IMR-90 (cell line): Measurements from ENCODE around the gene COA5. TPM values are rescaled to one million over a fixed set of nuclear protein-coding genes. Genes with fewer than 3 reads are reported as not detected.

Experiments used
- ATAC-seq: fragments of 200-7000 bp; cut with Tn5 transposase; 2 replicates; pipeline ENCODE4 v1.9.1; 2020; ENCODE audit warnings: low read depth, mild to moderate bottlenecking, moderate library complexity
- BruUV-seq: library from RNA; stranded (reverse); fragments of 400-500 nt; replicated peaks from 2 replicates; lab custom pipeline; 2021; lab: Mats Ljungman, UMichigan
- CTCF ChIA-PET: fragments of 300-600 bp; formaldehyde crosslinking; extraction: SDS; loops from one replicate; lab custom pipeline; 2021; ENCODE audit warnings: antibody characterized with exemption; lab: Yijun Ruan, JAX
- POLR2A ChIA-PET: fragments of 300-600 bp; sonication (Branson Sonifier 250); formaldehyde crosslinking; loops from one replicate; lab custom pipeline; 2022; ENCODE audit warnings: antibody characterized with exemption; ENCODE audit not compliant: unreplicated experiment; lab: Charles Lee
- DNase-seq: peaks from one replicate; pipeline ENCODE4 v3.0.0; 2013
- H2AFZ ChIP-seq: replicated peaks from 2 replicates; pipeline ENCODE3; 2013; ENCODE audit warnings: low read length, mild to moderate bottlenecking; ENCODE audit not compliant: poor library complexity
- H2AK5ac ChIP-seq: 2 replicates; pipeline ENCODE4 v1.6.1; 2013; ENCODE audit warnings: low read depth, low read length, inconsistent platforms
- H2AK9ac ChIP-seq: replicated peaks from 2 replicates; pipeline ENCODE3; 2013; ENCODE audit warnings: mild to moderate bottlenecking, low read depth, low read length, moderate library complexity; ENCODE audit not compliant: poor library complexity
- H2BK120ac ChIP-seq: 2 replicates; pipeline ENCODE4 v1.6.1; 2013; ENCODE audit warnings: low read depth, low read length, inconsistent platforms
- H2BK15ac ChIP-seq: 3 replicates; pipeline ENCODE4 v1.6.1; 2013; ENCODE audit warnings: low read depth, low read length, inconsistent platforms
- H2BK20ac ChIP-seq: 2 replicates; pipeline ENCODE4 v1.6.1; 2013; ENCODE audit warnings: low read depth, mild to moderate bottlenecking, inconsistent platforms, low read length, moderate library complexity
- H2BK5ac ChIP-seq: 2 replicates; pipeline ENCODE4 v1.6.1; 2013; ENCODE audit warnings: mild to moderate bottlenecking, low read depth, low read length, inconsistent platforms; ENCODE audit not compliant: poor library complexity, severe bottlenecking
- H3K14ac ChIP-seq: replicated peaks from 2 replicates; pipeline ENCODE4 v1.6.1; 2013; ENCODE audit warnings: low read depth, low read length, inconsistent platforms
- H3K18ac ChIP-seq: 2 replicates; pipeline ENCODE4 v1.6.1; 2013; ENCODE audit warnings: low read depth, low read length, control low read depth
- H3K23ac ChIP-seq: 2 replicates; pipeline ENCODE4 v1.6.1; 2013; ENCODE audit warnings: low read depth, low read length, inconsistent platforms
- H3K27ac ChIP-seq: 2 replicates; pipeline ENCODE4 v1.5.1; 2013; ENCODE audit warnings: mild to moderate bottlenecking, control low read depth, low read length; ENCODE audit not compliant: insufficient read depth
- H3K27me3 ChIP-seq: 2 replicates; pipeline ENCODE4 v1.6.1; 2013; ENCODE audit warnings: low read length; ENCODE audit not compliant: control insufficient read depth, insufficient read depth
- H3K36me3 ChIP-seq: 2 replicates; pipeline ENCODE4 v1.6.1; 2013; ENCODE audit warnings: low read length, mixed read lengths; ENCODE audit not compliant: control insufficient read depth, insufficient read depth
- H3K4ac ChIP-seq: 2 replicates; pipeline ENCODE4 v1.6.1; 2013; ENCODE audit warnings: low read depth, low read length, inconsistent platforms
- H3K4me1 ChIP-seq: 2 replicates; pipeline ENCODE4 v1.6.1; 2013; ENCODE audit warnings: low read length, mixed read lengths; ENCODE audit not compliant: control insufficient read depth, insufficient read depth
- H3K4me2 ChIP-seq: 2 replicates; pipeline ENCODE4 v1.6.1; 2013; ENCODE audit warnings: low read depth, mild to moderate bottlenecking, control low read depth, low read length, moderate library complexity
- H3K4me3 ChIP-seq: 2 replicates; pipeline ENCODE4 v1.5.1; 2013; ENCODE audit warnings: low read depth, mild to moderate bottlenecking, control low read depth, low read length, moderate library complexity; ENCODE audit not compliant: insufficient read depth
- H3K56ac ChIP-seq: 2 replicates; pipeline ENCODE4 v1.6.1; 2013; ENCODE audit warnings: low read length, inconsistent platforms; ENCODE audit not compliant: insufficient read depth; ENCODE audit errors: extremely low read depth
- H3K79me1 ChIP-seq, 2 experiments: 2 replicates each; pipeline ENCODE4 v1.6.1; 2013; ENCODE audit warnings: low read length in 2 of 2, inconsistent platforms in 1 of 2, low read depth in 1 of 2
- H3K9ac ChIP-seq: 2 replicates; pipeline ENCODE4 v1.6.1; 2013; ENCODE audit warnings: low read depth, low read length, control low read depth
- H3K9me1 ChIP-seq: 2 replicates; pipeline ENCODE4 v1.6.1; 2013; ENCODE audit warnings: low read length, inconsistent platforms; ENCODE audit not compliant: insufficient read depth
- H3K9me3 ChIP-seq: 2 replicates; pipeline ENCODE4 v1.6.1; 2013; ENCODE audit warnings: low read length; ENCODE audit not compliant: control insufficient read depth, insufficient read depth
- H4K20me1 ChIP-seq: 2 replicates; pipeline ENCODE4 v1.6.1; 2013; ENCODE audit warnings: low read length, inconsistent platforms; ENCODE audit not compliant: insufficient read depth
- H4K5ac ChIP-seq: 2 replicates; pipeline ENCODE4 v1.6.1; 2013; ENCODE audit warnings: mild to moderate bottlenecking, low read depth, low read length, control low read depth
- H4K8ac ChIP-seq, 2 experiments: 2 replicates each; pipeline ENCODE4 v1.6.1; 2013; ENCODE audit warnings: low read depth in 2 of 2, low read length in 2 of 2, control low read depth in 1 of 2, inconsistent platforms in 1 of 2
- H4K91ac ChIP-seq: 2 replicates; pipeline ENCODE4 v1.6.1; 2013; ENCODE audit warnings: low read depth, low read length, inconsistent platforms; ENCODE audit not compliant: insufficient read depth
- CEBPB ChIP-seq: IDR thresholded peaks from 2 replicates; pipeline ENCODE4 v1.6.1; 2012; ENCODE audit warnings: low read depth, low read length, improper control_type of control experiment
- CHD1 ChIP-seq: IDR thresholded peaks from 2 replicates; pipeline ENCODE4 v1.6.1; 2012; ENCODE audit warnings: low read depth, low read length, improper control_type of control experiment
- FOS ChIP-seq: fragments of 150-350 bp; IDR thresholded peaks from 2 replicates; pipeline ENCODE4 v1.6.1; 2016; ENCODE audit warnings: low read depth, low read length
- MAFK ChIP-seq: IDR thresholded peaks from 2 replicates; pipeline ENCODE4 v1.6.1; 2012; ENCODE audit warnings: low read depth, low read length, improper control_type of control experiment
- MAZ ChIP-seq: IDR thresholded peaks from 2 replicates; pipeline ENCODE4 v1.6.1; 2012; ENCODE audit warnings: low read depth, mild to moderate bottlenecking, low read length, improper control_type of control experiment, moderate library complexity, borderline replicate concordance
- RAD21 ChIP-seq: IDR thresholded peaks from 2 replicates; pipeline ENCODE4 v1.6.1; 2012; ENCODE audit warnings: low read length, improper control_type of control experiment
- RCOR1 ChIP-seq: IDR thresholded peaks from 2 replicates; pipeline ENCODE4 v1.6.1; 2012; ENCODE audit warnings: mild to moderate bottlenecking, low read length, improper control_type of control experiment; ENCODE audit not compliant: insufficient replicate concordance
- RFX5 ChIP-seq: IDR thresholded peaks from 2 replicates; pipeline ENCODE4 v1.8.0; 2012; ENCODE audit warnings: low read depth, mild to moderate bottlenecking, low read length, moderate library complexity
- SMC3 ChIP-seq: fragments of 150-350 bp; IDR thresholded peaks from 2 replicates; pipeline ENCODE4 v1.6.1; 2016; ENCODE audit warnings: low read depth, mild to moderate bottlenecking, antibody characterized with exemption, low read length, moderate library complexity
- WGBS, 2 experiments: methylation state at CpG; one replicate each; pipeline versions ENCODE4 v1.1.5 to v1.1.7; 2013; ENCODE audit warnings: missing lambda C conversion rate in 2 of 2; ENCODE audit not compliant: insufficient read length in 1 of 2; ENCODE audit errors: extremely low coverage in 2 of 2; 5-methylcytosine and 5-hydroxymethylcytosine counted together
- dilution Hi-C: fragments of 300-500 bp; cut with HindIII; formaldehyde crosslinking; loops from one replicate; pipeline ENCODE4 v1.14.3; 2018; ENCODE audit warnings: low sequenced_read_pairs; ENCODE audit not compliant: unreplicated experiment
- in situ Hi-C: fragments of 300-500 bp; cut with MboI; formaldehyde crosslinking; loops from 3 replicates; pipeline ENCODE4 v1.14.3; 2019; ENCODE audit warnings: low sequenced_read_pairs, inconsistent platforms, mixed read lengths
- intact Hi-C: fragments of 100-400 bp; cut with micrococcal nuclease; formaldehyde crosslinking; loops from 2 replicates; pipeline ENCODE4 v1.10.0; 2022
- polyA plus RNA-seq, 3 experiments: library from polyadenylated mRNA; depleted of rRNA; stranded (reverse); fragments of >200 nt; gene quantifications; 2 replicates each; pipeline ENCODE4 v1.2.3, GENCODE V29; 2012; ENCODE audit warnings: low replicate concordance in 1 of 3
- total RNA-seq: library from RNA; depleted of rRNA; stranded (reverse); fragments of >200 nt; gene quantifications from 2 replicates; pipeline ENCODE4 v1.2.3, GENCODE V29; 2012
- TF ChIP-seq, protein P1 (sequence below): fragments of 150-350 bp; IDR thresholded peaks from 2 replicates; pipeline ENCODE4 v1.6.1; 2016; ENCODE audit warnings: low read depth, mild to moderate bottlenecking, low read length, moderate library complexity, borderline replicate concordance
- TF ChIP-seq, protein P2 (sequence below): conservative IDR thresholded peaks from 2 replicates; pipeline ENCODE4 v1.5.1; 2012; ENCODE audit warnings: mild to moderate bottlenecking, low read depth, low read length, improper control_type of control experiment

Gene COA5
- total and polyA plus RNA-seq, 2 of the 4 experiments (the other 2 are of a cell fraction) = 8.4 to 14.2 TPM

DNA sequence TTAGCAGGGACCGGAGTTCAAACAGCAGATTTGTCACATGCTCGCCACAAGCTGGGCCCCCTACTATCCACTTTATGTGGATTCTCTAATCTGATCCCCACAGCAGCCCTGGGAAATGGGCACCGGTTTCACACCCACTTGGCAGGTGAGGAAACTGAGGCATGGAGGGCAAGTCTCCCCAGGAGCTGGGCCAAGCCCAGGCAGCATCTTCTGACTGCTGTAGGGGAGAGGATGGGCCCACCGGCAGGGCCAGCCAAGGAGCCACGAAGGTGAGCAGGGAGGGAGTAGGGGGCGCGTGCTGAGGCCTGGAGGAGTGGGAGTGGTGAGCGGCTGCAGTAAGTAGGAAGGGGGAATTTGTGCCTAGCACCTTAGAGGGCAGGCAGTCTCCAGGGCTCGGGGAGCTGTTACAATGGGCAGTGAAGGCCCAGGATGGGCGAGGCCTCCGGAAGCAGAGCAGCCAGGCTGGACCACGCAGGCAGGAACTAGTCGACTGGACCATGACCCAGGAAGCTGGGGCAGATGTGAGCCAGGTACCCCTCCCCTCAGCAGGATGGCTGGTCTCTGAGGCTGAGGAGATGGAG, 37.1 kb downstream of the COA5 start:
- DNase-seq = no peak
- H3K9me1 ChIP-seq = peaks cover 14% of the 10 kb centered on the region
- H3K27ac ChIP-seq = no peak overlapping the region
- H3K4me3 ChIP-seq = no peak overlapping the region
- H2BK5ac ChIP-seq = no peak overlapping the region
- H2BK20ac ChIP-seq = no peak overlapping the region
- H3K27me3 ChIP-seq = no peaks in the 10 kb centered on the region
- H3K4ac ChIP-seq = no peak overlapping the region
- 100% methylated on average over 2 of the region's 13 CpGs; no CpG with 5 or more reads in 1 of the 2 experiments for WGBS, 2 experiments
- H3K56ac ChIP-seq = no peak overlapping the region
- no peak overlapping the region for H2BK15ac ChIP-seq
- 0 out of 2 replicates have a peak, but pooled peaks cover 3% of the 10 kb centered on the region for H3K4me1 ChIP-seq
- no TSS peak for BruUV-seq
- POLR2A ChIA-PET = no interaction called here
- no peak overlapping the region for H4K8ac ChIP-seq
- TF ChIP-seq RCOR1 (no peak), FOS (no peak), MAZ (no peak), CEBPB (no peak), MAFK (no peak), RAD21 (no peak), RFX5 (no peak), CHD1 (no peak), SMC3 (no peak)
- TF ChIP-seq, protein P1, sequence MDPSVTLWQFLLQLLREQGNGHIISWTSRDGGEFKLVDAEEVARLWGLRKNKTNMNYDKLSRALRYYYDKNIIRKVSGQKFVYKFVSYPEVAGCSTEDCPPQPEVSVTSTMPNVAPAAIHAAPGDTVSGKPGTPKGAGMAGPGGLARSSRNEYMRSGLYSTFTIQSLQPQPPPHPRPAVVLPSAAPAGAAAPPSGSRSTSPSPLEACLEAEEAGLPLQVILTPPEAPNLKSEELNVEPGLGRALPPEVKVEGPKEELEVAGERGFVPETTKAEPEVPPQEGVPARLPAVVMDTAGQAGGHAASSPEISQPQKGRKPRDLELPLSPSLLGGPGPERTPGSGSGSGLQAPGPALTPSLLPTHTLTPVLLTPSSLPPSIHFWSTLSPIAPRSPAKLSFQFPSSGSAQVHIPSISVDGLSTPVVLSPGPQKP = no peak
- TF ChIP-seq, protein P2, sequence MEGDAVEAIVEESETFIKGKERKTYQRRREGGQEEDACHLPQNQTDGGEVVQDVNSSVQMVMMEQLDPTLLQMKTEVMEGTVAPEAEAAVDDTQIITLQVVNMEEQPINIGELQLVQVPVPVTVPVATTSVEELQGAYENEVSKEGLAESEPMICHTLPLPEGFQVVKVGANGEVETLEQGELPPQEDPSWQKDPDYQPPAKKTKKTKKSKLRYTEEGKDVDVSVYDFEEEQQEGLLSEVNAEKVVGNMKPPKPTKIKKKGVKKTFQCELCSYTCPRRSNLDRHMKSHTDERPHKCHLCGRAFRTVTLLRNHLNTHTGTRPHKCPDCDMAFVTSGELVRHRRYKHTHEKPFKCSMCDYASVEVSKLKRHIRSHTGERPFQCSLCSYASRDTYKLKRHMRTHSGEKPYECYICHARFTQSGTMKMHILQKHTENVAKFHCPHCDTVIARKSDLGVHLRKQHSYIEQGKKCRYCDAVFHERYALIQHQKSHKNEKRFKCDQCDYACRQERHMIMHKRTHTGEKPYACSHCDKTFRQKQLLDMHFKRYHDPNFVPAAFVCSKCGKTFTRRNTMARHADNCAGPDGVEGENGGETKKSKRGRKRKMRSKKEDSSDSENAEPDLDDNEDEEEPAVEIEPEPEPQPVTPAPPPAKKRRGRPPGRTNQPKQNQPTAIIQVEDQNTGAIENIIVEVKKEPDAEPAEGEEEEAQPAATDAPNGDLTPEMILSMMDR = no peak
- no peak overlapping the region for H2AK9ac ChIP-seq
- intact Hi-C loops = no loop called here
- no peak overlapping the region for H4K5ac ChIP-seq
- H3K79me1 ChIP-seq = no peaks in the 10 kb centered on the region; a peak in 1 of 4 replicates
- H3K23ac ChIP-seq = no peak overlapping the region
- no peak overlapping the region for H2AK5ac ChIP-seq
- no peak overlapping the region for H4K91ac ChIP-seq
- H3K18ac ChIP-seq = no peak overlapping the region
- H3K14ac ChIP-seq = no peak overlapping the region
- in situ Hi-C loops = no loop called here
- H3K9ac ChIP-seq = no peak overlapping the region
- H2BK120ac ChIP-seq = no peak overlapping the region
- H2AFZ ChIP-seq = no peak overlapping the region
- H3K36me3 ChIP-seq = peaks cover 35% of the 10 kb centered on the region
- ATAC-seq = no peak
- H3K9me3 ChIP-seq = no peaks in the 10 kb centered on the region
- peaks cover 4% of the 10 kb centered on the region; the same call in 1 of the 2 replicates for H4K20me1 ChIP-seq
- no peak overlapping the region for H3K4me2 ChIP-seq
- dilution Hi-C loops = no loop called here
- CTCF ChIA-PET = no interaction called here
